GM19023 (cell line): Measurements from ENCODE around the gene EPS8.

Experiments used
- ATAC-seq: cut with Tn5 transposase; IDR thresholded peaks from one replicate; pipeline ENCODE4 v1.9.1; 2021; ENCODE audit warnings: mild to moderate bottlenecking, moderate library complexity; ENCODE audit not compliant: unreplicated experiment

The EPS8 gene

GRCh38 chr12:15800278-15800677 lies 11.1 kb upstream of the EPS8 start:
- ATAC-seq: no peak

DNA sequence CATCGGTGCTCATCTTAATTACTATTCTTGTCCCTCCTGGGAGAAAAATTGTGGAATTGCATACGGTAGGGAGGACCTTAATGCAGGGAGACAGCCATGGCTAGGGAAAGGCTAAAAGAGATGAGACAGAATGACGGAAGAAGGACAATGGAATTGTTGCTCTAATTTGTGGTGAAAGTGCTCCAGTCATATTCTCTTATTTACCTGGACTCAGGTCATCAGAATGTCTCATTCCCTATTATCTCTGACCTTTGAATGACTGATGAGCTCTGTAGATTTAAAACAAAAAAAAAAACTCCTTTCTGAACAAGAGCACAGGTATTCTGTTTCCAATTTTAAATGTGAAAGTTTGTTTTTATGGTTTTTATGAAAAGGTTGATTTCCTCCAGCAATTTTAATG lies 8.6 kb upstream of the EPS8 start:
- ATAC-seq: no peak

- ATAC-seq: no peak
These were observed 7.4 kb upstream of the EPS8 start for GRCh38 chr12:15796493-15797141.

DNA sequence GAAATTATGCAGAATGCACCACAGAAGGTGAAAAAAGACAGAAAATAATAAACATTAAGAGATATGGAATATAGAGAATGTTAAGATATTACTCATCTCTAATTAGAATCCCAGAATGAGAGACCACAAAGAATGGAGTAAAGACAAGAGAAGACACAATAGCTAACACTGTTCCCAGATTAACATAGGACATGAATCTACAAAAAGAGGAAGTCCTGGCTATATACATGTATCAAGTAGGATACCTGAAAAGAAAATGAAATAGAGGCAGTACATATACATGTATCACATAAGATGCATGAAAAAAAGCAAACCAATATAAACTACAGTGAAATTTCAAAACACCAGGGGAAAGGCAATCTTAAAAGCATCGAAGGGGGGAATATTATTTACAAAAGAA lies 5.6 kb upstream of the EPS8 start:
- no peak for ATAC-seq

- ATAC-seq: no peak
These were observed 5.0 kb upstream of the EPS8 start for GRCh38 chr12:15794196-15794595.

- ATAC-seq: peak; percentile 36
These were observed 662 bp downstream of the EPS8 start for GRCh38 chr12:15788233-15789219.

GRCh38 chr12:15787778-15788177 lies 1.4 kb downstream of the EPS8 start:
- no peak for ATAC-seq

DNA sequence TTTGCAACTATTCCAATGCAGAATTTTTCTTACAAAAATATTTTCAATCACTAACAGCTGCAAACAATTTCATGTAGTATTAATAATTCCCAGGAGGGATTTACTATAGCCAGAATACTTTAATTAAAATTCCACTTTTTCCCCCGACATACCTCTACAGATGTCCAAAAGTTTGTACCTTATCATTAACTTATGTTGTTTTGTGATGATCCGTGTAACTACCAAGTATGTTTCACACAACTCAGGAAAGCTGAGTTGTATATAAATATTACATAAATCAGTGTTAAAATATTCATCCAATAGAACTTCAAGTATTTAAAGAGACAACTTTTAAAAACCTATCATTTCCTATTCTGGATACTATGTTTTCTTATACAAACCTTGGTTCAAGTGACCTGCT lies 2.4 kb downstream of the EPS8 start:
- ATAC-seq: no peak

GRCh38 chr12:15783288-15783687 lies 5.9 kb downstream of the EPS8 start:
- ATAC-seq: no peak

GRCh38 chr12:15782667-15783066 lies 6.5 kb downstream of the EPS8 start:
- no peak for ATAC-seq

DNA sequence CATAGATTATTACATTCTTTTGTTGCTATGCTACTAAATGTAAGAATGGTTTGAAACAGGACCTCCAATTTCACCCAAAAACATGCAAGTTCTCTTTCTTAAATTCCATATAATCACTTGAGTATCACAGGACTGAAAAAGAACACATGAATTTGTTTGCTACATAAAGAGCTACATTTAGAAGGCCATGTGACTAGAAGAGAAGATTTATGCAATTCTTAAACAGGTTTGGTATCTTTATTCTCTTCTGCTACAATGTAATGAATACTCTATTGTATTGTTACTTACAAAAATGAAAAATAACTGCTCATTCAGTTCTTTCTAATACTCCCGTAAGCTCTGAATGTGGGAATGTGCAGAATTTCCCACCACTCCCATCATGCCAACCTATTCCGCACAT lies 9.3 kb downstream of the EPS8 start:
- no peak for ATAC-seq

- no peak for ATAC-seq
These were observed 11.1 kb downstream of the EPS8 start for GRCh38 chr12:15778126-15778525.

DNA sequence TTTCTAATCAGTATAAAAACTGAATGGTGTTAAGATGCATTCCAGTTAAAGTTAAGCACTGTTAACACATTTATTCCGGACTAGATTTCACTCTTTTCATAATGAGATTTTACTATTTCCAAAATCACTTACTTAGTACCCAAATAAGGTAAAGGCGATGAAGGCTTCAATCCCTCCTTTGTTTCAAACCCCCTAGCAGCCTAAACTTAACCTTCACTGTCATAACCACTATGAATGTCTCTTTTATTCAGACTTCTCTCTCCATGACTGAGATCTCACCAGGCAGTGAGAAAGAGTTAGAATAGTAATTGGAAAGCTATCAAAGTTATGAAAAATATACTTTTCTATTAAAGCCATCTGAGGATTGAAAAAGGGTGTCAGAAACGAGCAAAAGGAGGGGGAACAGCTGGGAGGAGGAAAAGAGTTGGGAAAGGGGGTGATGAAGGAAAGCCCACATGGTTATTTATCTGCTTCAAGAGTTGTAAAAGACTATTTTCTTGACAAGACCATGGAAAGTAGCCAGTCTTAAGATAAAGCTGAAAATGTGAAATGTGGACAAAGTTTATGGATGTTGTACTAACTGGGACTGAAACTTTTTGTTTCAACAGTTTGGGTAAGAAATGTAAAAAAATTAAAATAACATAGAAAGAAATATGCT lies 11.7 kb downstream of the EPS8 start:
- no peak for ATAC-seq

- ATAC-seq: no peak
These were observed 12.7 kb downstream of the EPS8 start for GRCh38 chr12:15776532-15776931.

- ATAC-seq: no peak
These were observed 14.4 kb downstream of the EPS8 start for GRCh38 chr12:15774819-15775218.

GRCh38 chr12:15772405-15773018 lies 16.7 kb downstream of the EPS8 start:
- no peak for ATAC-seq

DNA sequence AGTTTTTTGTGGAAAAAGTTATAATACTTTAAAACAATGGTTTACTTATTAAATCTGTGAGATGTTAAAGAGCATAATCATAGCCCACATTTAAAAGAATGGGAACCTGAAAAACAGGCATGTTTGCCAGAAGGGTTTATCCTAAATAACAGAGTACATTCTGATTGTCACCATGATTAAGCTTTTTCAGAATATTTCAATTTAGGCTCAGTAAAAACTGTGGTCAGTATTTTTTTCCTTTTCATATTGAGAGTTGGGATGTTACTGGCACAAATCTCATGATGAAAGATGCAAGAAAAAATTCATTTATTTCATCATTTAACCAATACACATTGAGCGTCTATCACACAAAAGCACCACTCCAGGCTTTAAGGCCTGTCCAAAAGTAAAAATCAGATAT lies 18.6 kb downstream of the EPS8 start:
- no peak for ATAC-seq

DNA sequence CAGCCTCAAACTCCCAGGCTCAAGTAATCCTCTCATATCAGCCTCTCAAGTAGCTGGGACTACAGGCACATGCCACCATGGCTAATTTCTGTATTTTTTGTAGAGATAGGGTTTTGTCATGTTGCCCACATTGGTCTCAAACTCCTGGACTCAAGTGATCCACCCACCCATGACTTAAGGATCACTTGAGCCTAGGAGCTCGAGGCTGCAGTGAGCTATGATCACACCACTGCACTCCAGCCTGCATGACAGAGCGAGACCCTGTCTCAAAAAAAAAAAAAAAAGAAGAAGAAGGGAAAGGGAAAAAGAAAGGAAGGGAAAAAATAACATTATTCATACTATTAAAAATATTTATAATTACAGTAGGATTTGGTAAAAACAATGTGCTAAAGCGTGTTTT lies 19.2 kb downstream of the EPS8 start:
- ATAC-seq: no peak

DNA sequence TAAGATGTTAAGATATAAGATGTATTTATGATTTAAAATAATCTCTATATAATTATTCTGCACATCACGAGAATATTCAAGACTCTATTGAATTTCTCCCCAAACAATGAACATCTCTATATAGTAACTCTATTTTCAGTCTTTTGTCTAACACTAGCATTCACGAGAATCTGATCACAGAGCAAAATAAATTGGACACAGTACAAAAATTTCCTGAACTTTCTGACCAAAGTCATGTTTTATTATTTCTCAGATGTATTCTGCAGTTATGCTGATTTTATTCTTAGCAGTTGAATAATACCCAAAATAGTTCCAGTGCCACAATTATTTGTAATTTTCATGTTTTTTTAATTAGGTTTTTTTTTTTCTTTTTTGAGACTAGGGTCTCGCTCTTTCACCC lies 19.6 kb downstream of the EPS8 start:
- no peak for ATAC-seq

GRCh38 chr12:15767301-15767700 lies 21.9 kb downstream of the EPS8 start:
- no peak for ATAC-seq

DNA sequence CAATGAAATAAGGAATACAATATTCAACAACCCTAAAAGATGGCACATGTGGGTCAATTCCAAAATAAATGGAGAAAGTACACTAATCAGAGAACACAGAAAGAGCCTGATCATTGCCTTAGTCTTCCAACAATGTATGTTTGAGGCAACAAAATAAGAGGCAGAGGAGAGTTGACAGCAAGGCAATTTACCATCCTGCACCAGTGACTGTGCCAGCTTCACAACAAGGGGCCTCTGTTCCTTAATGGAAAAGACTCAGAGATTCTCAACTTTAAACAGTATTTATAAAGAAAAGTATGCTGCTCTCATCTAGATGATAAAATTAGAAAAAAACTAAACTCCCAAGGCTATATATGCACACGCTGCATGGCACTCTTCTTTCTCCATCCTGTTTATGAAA lies 25.9 kb downstream of the EPS8 start:
- ATAC-seq: no peak
